HL-60 (cell line): ENCODE data around the gene SOCS7.

Experiments
- GABPA ChIP-seq: IDR thresholded peaks from 2 replicates; pipeline ENCODE4 v1.6.1; 2012; ENCODE audit warnings: low read depth
- REST ChIP-seq: IDR thresholded peaks from 2 replicates; pipeline ENCODE4 v1.6.1; 2012; ENCODE audit warnings: low read depth; ENCODE audit not compliant: insufficient replicate concordance
- TF ChIP-seq, protein P1 (sequence below): IDR thresholded peaks from one replicate; pipeline ENCODE4 v1.5.1; 2011; ENCODE audit warnings: low read length, control low read depth, inconsistent platforms; ENCODE audit not compliant: insufficient read depth

GRCh38 chr17:38352245-38353085 lies 821 bp downstream of the SOCS7 start:
- TF ChIP-seq REST (no peak), GABPA (no peak)
- TF ChIP-seq, protein P1, sequence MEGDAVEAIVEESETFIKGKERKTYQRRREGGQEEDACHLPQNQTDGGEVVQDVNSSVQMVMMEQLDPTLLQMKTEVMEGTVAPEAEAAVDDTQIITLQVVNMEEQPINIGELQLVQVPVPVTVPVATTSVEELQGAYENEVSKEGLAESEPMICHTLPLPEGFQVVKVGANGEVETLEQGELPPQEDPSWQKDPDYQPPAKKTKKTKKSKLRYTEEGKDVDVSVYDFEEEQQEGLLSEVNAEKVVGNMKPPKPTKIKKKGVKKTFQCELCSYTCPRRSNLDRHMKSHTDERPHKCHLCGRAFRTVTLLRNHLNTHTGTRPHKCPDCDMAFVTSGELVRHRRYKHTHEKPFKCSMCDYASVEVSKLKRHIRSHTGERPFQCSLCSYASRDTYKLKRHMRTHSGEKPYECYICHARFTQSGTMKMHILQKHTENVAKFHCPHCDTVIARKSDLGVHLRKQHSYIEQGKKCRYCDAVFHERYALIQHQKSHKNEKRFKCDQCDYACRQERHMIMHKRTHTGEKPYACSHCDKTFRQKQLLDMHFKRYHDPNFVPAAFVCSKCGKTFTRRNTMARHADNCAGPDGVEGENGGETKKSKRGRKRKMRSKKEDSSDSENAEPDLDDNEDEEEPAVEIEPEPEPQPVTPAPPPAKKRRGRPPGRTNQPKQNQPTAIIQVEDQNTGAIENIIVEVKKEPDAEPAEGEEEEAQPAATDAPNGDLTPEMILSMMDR: no peak
